HepG2 (cell line): ENCODE results near the gene MTSS2. TPM values are rescaled to one million over a fixed set of nuclear protein-coding genes. Genes with fewer than 3 reads are reported as not detected.
A peak's percentile ranks its signal among the peaks of the same experiment; 100 is the strongest.

Experiments
- ATAC-seq: fragments of 200-7000 bp; cut with Tn5 transposase; 3 replicates; pipeline ENCODE4 v1.9.1; 2020; ENCODE audit warnings: mild to moderate bottlenecking, moderate library complexity
- BruUV-seq: library from RNA; stranded (reverse); fragments of 400-500 nt; replicated peaks from 2 replicates; lab custom pipeline; 2021; lab: Mats Ljungman, UMichigan
- CTCF ChIA-PET: fragments of 300-600 bp; formaldehyde crosslinking; extraction: SDS; loops from one replicate; lab custom pipeline; 2021; ENCODE audit warnings: low total read pairs, inconsistent platforms, low intra/inter-chr PET ratio; lab: Yijun Ruan, JAX
- POLR2A ChIA-PET: fragments of 350-600 bp; sonication (Branson Sonifier 250); formaldehyde crosslinking; loops from one replicate; lab custom pipeline; 2020; ENCODE audit warnings: antibody characterized with exemption, inconsistent platforms; lab: Yijun Ruan, JAX
- DNase-seq: peaks from one replicate; pipeline ENCODE4 v3.0.0-alpha.2; 2015; ENCODE audit warnings: low spot score
- FAIRE-seq: peaks from 3 replicates; lab custom pipeline; 2011; peaks lifted over from hg19 to GRCh38; lab: Jason Lieb, UNC
- H2AFZ ChIP-seq: one replicate; pipeline ENCODE4 v1.6.1; 2011; ENCODE audit warnings: low read length, inconsistent platforms
- H3K27ac ChIP-seq: fragments of 300-600 bp; 3 replicates; pipeline ENCODE4 v1.8.0; 2011; ENCODE audit warnings: mixed run types, mild to moderate bottlenecking, mixed read lengths, low read length, inconsistent platforms; ENCODE audit not compliant: insufficient read depth; ENCODE audit errors: extremely low read length
- H3K27me3 ChIP-seq, 2 experiments: fragments of 200-600 bp in 1 of 2; 2 replicates in 1 of 2; 3 replicates in 1 of 2; pipeline versions ENCODE4 v1.6.0 to v1.8.0; 2011; ENCODE audit warnings: low read length in 2 of 2, mild to moderate bottlenecking in 2 of 2, moderate library complexity in 2 of 2, inconsistent platforms in 1 of 2; ENCODE audit not compliant: insufficient read depth in 2 of 2, control insufficient read depth in 1 of 2
- H3K36me3 ChIP-seq, 2 experiments: fragments of 200-600 bp in 1 of 2; replicated peaks in 1 of 2; 2 replicates in 1 of 2; 3 replicates in 1 of 2; pipeline versions ENCODE4 v1.5.1 to v1.8.0; 2011; ENCODE audit warnings: low read length in 2 of 2, inconsistent platforms in 1 of 2; ENCODE audit not compliant: insufficient read depth in 2 of 2, control insufficient read depth in 1 of 2
- H3K4me1 ChIP-seq: 2 replicates; pipeline ENCODE4 v1.5.1; 2012; ENCODE audit warnings: low read length, inconsistent platforms; ENCODE audit not compliant: insufficient read depth
- H3K4me2 ChIP-seq: 2 replicates; pipeline ENCODE4 v1.6.0; 2011; ENCODE audit warnings: low read depth, low read length, inconsistent platforms
- H3K4me3 ChIP-seq, 3 experiments: fragments of 200-600 bp in 1 of 3; sonication (generic), shearing (Covaris generic) in 1 of 3; replicated peaks in 1 of 3; 2 replicates each; pipeline ENCODE4 v1.5.1; 2011 to 2016; ENCODE audit warnings: low read length in 3 of 3, inconsistent platforms in 2 of 3, low read depth in 2 of 3, mild to moderate bottlenecking in 2 of 3, control low read depth in 1 of 3, mixed read lengths in 1 of 3; ENCODE audit not compliant: insufficient read depth in 1 of 3
- H3K79me2 ChIP-seq: one replicate; pipeline ENCODE4 v1.6.1; 2011; ENCODE audit warnings: low read length, inconsistent platforms; ENCODE audit not compliant: insufficient read depth
- H3K9ac ChIP-seq: 2 replicates; pipeline ENCODE4 v1.6.0; 2011; ENCODE audit warnings: mild to moderate bottlenecking, low read depth, low read length, inconsistent platforms; ENCODE audit not compliant: insufficient read depth
- H3K9me3 ChIP-seq: 2 replicates; pipeline ENCODE4 v1.5.1; 2012; ENCODE audit warnings: mild to moderate bottlenecking, low read length
- H4K20me1 ChIP-seq: 2 replicates; pipeline ENCODE4 v1.6.0; 2011; ENCODE audit warnings: inconsistent platforms, mild to moderate bottlenecking, low read length, moderate library complexity; ENCODE audit not compliant: insufficient read depth
- ELF1 ChIP-seq: sonication (generic); formaldehyde crosslinking; IDR thresholded peaks from 2 replicates; pipeline ENCODE4 v1.4.0; 2020; ENCODE audit warnings: missing genetic modification reagents
- ZNF776 ChIP-seq: sonication (generic); formaldehyde crosslinking; IDR thresholded peaks from 2 replicates; pipeline ENCODE4 v1.4.0; 2020; ENCODE audit warnings: mild to moderate bottlenecking, missing genetic modification reagents
- WGBS: methylation state at CpG from one replicate; pipeline ENCODE4 v1.1.6; 2017; ENCODE audit warnings: low lambda C conversion rate; 5-methylcytosine and 5-hydroxymethylcytosine counted together
- in situ Hi-C: cut with HindIII; loops from 2 replicates; pipeline ENCODE4 v1.10.0; 2017; ENCODE audit warnings: low pct_unique_long_range_greater_than_20kb; ENCODE audit not compliant: extremely low pct_ligation_motif_present
- intact Hi-C: fragments of 100-400 bp; cut with micrococcal nuclease; formaldehyde crosslinking; loops from one replicate; pipeline ENCODE4 v1.10.0; 2022; ENCODE audit not compliant: unreplicated experiment
- polyA plus RNA-seq, 8 experiments: library from polyadenylated mRNA; depleted of rRNA in 3 of 8; stranded (reverse) in 7 of 8; unstranded in 1 of 8; fragments of >200 nt; fragmentation: Illumina TruSeq in 4 of 8; extraction: Trizol in 4 of 8; gene quantifications; 2 replicates each; pipeline versions ENCODE4 v1.2.1 to v1.2.3, GENCODE V29; 2011 to 2016; ENCODE audit warnings: low read depth in 4 of 8, missing spikeins in 1 of 8, mixed read lengths in 1 of 8; ENCODE audit not compliant: insufficient read depth in 1 of 8
- total RNA-seq, 5 experiments: library from RNA; depleted of rRNA; stranded (reverse); fragments of >200 nt; fragmentation: Illumina TruSeq; extraction: Trizol; gene quantifications; 2 replicates each; pipeline ENCODE4 v1.2.3, GENCODE V29; 2016; ENCODE audit warnings: low read depth in 1 of 5
- TF ChIP-seq, protein P1 (sequence below): IDR thresholded peaks from 2 replicates; pipeline ENCODE4 v1.6.1; 2016; ENCODE audit warnings: missing biosample characterization, missing genetic modification reagents, low read depth
- TF ChIP-seq, protein P2 (sequence below): sonication (generic); formaldehyde crosslinking; IDR thresholded peaks from 2 replicates; pipeline ENCODE4 v1.4.0; 2020; ENCODE audit warnings: mild to moderate bottlenecking, missing genetic modification reagents, borderline replicate concordance

MTSS2 gene
- total and polyA plus RNA-seq, 2 of the 13 experiments (the other 11 are each of a cell fraction or from before 2014, with no cell fraction given): 132 to 242 TPM

DNA sequence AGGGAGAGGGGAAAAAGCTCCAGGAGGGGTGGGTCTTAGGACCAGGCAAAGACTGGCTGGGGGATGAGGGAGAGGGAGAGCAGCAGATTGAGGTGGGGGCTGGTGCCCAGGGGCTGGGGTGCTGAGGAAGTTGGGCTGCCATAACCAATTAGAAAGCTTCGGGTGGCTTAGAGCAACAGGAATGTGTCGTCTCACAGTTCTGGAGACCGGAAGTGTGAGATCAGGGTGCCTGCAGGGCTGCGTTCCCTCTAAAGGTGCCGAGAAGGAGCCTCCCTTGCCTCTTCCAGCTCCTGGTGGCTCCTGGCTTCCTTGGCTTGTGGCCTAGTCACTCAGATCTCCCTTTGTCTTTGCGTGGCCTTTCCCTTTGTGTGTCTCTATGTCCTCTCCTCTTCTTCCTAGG, 37.2 kb downstream of the MTSS2 start:
- peaks cover 10 to 55% of the 10 kb centered on the region in 2 experiments; a peak in 4 of 5 replicates for H3K27me3 ChIP-seq
- intact Hi-C loops: loop anchor here (5.0 kb wide), 1 partner anchor 71 kb away; no protein-coding TSS in a partner anchor
- BruUV-seq: no TSS peak
- TF ChIP-seq, protein P1, sequence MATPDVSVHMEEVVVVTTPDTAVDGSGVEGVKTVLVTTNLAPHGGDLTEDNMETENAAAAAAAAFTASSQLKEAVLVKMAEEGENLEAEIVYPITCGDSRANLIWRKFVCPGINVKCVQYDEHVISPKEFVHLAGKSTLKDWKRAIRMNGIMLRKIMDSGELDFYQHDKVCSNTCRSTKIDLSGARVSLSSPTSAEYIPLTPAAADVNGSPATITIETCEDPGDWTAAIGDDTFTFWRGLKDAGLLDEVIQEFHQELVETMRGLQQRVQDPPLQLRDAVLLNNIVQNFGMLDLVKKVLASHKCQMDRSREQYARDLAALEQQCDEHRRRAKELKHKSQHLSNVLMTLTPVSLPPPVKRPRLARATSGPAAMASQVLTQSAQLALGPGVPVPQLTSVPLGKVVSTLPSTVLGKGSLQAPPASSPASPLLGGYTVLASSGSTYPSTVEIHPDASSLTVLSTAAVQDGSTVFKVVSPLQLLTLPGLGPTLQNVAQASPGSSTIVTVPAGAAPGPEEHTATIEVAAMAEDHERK (CRISPR knock-in tag): no peak
- TF ChIP-seq, protein P2, sequence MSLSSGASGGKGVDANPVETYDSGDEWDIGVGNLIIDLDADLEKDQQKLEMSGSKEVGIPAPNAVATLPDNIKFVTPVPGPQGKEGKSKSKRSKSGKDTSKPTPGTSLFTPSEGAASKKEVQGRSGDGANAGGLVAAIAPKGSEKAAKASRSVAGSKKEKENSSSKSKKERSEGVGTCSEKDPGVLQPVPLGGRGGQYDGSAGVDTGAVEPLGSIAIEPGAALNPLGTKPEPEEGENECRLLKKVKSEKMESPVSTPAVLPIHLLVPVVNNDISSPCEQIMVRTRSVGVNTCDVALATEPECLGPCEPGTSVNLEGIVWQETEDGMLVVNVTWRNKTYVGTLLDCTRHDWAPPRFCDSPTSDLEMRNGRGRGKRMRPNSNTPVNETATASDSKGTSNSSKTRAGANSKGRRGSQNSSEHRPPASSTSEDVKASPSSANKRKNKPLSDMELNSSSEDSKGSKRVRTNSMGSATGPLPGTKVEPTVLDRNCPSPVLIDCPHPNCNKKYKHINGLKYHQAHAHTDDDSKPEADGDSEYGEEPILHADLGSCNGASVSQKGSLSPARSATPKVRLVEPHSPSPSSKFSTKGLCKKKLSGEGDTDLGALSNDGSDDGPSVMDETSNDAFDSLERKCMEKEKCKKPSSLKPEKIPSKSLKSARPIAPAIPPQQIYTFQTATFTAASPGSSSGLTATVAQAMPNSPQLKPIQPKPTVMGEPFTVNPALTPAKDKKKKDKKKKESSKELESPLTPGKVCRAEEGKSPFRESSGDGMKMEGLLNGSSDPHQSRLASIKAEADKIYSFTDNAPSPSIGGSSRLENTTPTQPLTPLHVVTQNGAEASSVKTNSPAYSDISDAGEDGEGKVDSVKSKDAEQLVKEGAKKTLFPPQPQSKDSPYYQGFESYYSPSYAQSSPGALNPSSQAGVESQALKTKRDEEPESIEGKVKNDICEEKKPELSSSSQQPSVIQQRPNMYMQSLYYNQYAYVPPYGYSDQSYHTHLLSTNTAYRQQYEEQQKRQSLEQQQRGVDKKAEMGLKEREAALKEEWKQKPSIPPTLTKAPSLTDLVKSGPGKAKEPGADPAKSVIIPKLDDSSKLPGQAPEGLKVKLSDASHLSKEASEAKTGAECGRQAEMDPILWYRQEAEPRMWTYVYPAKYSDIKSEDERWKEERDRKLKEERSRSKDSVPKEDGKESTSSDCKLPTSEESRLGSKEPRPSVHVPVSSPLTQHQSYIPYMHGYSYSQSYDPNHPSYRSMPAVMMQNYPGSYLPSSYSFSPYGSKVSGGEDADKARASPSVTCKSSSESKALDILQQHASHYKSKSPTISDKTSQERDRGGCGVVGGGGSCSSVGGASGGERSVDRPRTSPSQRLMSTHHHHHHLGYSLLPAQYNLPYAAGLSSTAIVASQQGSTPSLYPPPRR (CRISPR knock-in tag): no peak
- TF ChIP-seq ELF1 (CRISPR knock-in tag): no peak
- no peak for TF ChIP-seq ZNF776
- TF ChIP-seq, all 625 proteins: peak for 0
- WGBS: 18% methylated on average over 5 of the region's 6 CpGs
- ChIA-PET POLR2A (interaction anchor here (0.7 kb wide), 2 partner anchors 11 to 267 kb away, joined by 3 read pairs; no protein-coding TSS in a partner anchor), CTCF (no interaction called here)
- in situ Hi-C loops: no loop called here
- Histone ChIP-seq H3K4me3 (no peak overlapping the region), H3K36me3 (no peaks in the 10 kb centered on the region), H3K9me3 (no peaks in the 10 kb centered on the region), H3K4me1 (no peaks in the 10 kb centered on the region), H3K4me2 (peak overlapping the region; percentile 10; the same call in 1 of the 2 replicates), H3K27ac (no peak overlapping the region), H2AFZ (no peak overlapping the region), H4K20me1 (no peaks in the 10 kb centered on the region), H3K79me2 (no peaks in the 10 kb centered on the region), H3K9ac (no peak overlapping the region)
- ATAC-seq: no peak
- FAIRE-seq: no peak
- DNase-seq: no peak
